Mammary epithelial cell (primary cell): ENCODE results near the gene TMEM175.

Source experiments
- EZH2 ChIP-seq: IDR thresholded peaks from 2 replicates; pipeline ENCODE4 v1.6.1; 2012; ENCODE audit warnings: low read length, inconsistent platforms, borderline replicate concordance
- TF ChIP-seq, protein P1 (sequence below), 2 donors: IDR thresholded peaks in 1 of 2; conservative IDR thresholded peaks in 1 of 2; 2 replicates each; pipeline ENCODE4 v1.5.1; 2011 to 2012; ENCODE audit warnings: inconsistent platforms in 2 of 2, low read length in 2 of 2, mild to moderate bottlenecking in 2 of 2, control low read depth in 1 of 2, low read depth in 1 of 2; ENCODE audit not compliant: insufficient read depth in 1 of 2; ENCODE audit errors: extremely low read depth in 1 of 2

DNA sequence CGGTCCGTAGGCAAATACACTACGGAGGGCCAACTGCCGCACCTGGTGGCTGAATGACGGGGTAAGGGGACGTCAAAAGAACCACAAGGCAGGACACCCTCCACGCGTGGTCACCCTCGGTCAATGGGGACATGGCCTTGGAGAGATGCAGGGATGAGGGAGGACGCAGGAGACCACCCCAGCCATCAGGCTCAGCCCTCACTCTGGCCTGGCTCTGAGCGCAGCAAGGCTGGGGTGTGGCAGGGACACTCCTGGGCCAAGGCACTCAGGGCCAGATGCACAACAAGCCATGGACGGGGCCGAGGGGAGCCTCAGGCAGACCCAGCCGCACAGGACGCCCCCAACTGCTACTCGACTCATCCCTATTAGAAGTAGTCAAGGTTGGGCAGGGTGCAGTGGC is 36.7 kb upstream of the TMEM175 start:
- no peak for TF ChIP-seq EZH2
- TF ChIP-seq, protein P1, sequence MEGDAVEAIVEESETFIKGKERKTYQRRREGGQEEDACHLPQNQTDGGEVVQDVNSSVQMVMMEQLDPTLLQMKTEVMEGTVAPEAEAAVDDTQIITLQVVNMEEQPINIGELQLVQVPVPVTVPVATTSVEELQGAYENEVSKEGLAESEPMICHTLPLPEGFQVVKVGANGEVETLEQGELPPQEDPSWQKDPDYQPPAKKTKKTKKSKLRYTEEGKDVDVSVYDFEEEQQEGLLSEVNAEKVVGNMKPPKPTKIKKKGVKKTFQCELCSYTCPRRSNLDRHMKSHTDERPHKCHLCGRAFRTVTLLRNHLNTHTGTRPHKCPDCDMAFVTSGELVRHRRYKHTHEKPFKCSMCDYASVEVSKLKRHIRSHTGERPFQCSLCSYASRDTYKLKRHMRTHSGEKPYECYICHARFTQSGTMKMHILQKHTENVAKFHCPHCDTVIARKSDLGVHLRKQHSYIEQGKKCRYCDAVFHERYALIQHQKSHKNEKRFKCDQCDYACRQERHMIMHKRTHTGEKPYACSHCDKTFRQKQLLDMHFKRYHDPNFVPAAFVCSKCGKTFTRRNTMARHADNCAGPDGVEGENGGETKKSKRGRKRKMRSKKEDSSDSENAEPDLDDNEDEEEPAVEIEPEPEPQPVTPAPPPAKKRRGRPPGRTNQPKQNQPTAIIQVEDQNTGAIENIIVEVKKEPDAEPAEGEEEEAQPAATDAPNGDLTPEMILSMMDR (conservative IDR thresholded peaks at IDR 0.05 in 1 of 2, IDR thresholded peaks at IDR 0.05 in 1 of 2; ENCODE audit: extremely low read depth in 1 of 2, insufficient read depth in 1 of 2, low read depth in 1 of 2, low read length in 2 of 2) = no peak
